Measurements from ENCODE around the gene DPP7. TPM values are rescaled to one million over a fixed set of nuclear protein-coding genes. Genes with fewer than 3 reads are reported as not detected.

Gene DPP7
- total and polyA plus RNA-seq, 12 donors, result 91.4 to 677 (median 125) TPM

DNA sequence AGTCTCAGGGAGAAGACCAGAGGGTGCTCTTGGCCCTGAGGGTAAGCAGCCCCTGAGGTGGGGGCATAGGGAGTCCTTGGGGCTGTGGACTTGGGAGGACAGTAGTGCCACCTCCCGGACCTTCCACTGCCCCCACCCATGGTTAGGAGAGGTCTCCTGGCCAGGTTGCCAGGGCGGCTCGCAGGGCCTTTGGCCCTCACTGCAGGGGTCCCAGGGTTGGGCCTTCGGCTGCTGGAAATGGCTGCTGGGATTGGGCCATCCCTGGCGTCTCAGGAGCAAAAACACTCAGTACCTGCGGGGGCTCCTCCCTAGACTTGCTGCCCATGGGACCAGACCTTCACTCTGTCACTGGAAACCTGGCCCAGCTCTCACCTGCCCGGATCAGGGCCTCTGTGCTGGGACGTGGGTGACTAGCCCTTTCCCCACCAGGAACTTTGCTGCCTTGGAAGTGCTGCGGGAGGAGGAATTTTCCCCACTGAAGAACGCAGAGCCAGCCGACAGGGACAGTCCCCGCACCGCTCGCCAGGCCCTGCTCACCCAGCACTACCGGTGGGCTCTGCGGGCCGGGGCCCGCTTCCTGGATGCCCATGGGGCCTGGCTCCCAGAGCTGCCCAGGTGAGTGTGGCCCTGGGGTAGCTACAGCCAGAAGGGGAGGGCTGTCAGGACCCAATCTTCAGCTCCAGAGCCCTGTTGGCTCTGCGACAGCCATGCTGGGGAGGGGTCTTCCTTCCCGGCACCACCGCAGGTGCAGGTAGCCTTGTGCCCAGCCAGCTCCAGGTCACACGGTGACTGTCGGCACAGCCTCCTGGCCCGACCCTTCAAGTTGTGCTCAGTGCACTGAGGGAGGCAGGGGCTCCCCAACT is 34.0 kb downstream of the DPP7 start:
- TF ChIP-seq CTCF (IDR thresholded peaks at IDR 0.05), result no peak
- intact Hi-C loops (cut with DNase I), result no loop called here
- no peak overlapping the region for H3K27ac ChIP-seq
- H3K36me3 ChIP-seq, result peaks cover 0 to 55% (median 18%) of the 10 kb centered on the region in 9 donors
- no peak overlapping the region for H3K4me3 ChIP-seq
- ATAC-seq, result no peak
- no peak for DNase-seq
- 87 to 93% methylated on average over 24 of the region's 24 CpGs for WGBS, 2 donors
- no peaks in the 10 kb centered on the region for H3K9me3 ChIP-seq
- no peaks in the 10 kb centered on the region for H3K27me3 ChIP-seq
- H3K4me1 ChIP-seq, result peaks cover 11 to 45% (median 17%) of the 10 kb centered on the region in 9 donors

DNA sequence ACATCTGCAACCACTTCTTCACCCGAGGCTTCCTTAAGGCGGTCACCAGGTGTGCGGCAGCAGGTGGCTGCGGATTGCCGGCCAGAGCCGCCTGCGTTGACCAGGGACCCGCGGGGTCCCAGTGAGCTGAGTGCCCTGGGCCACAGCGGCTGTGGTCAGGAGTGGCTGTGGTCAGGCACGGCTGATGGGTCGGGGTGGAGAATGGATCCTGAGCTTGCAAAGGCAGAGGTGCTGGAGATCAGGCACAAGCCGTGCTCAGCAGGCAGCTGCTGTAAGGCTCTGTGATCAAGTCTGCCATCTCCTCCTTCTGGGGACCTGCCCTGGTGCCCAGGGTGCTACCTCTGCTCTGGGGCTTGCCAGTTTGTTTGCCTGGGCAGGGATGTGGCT is 35.1 kb downstream of the DPP7 start:
- intact Hi-C loops (cut with DNase I), result no loop called here
- H3K4me1 ChIP-seq, result peaks cover 8 to 39% (median 13%) of the 10 kb centered on the region in 9 donors
- DNase-seq, result no peak
- no peak overlapping the region for H3K27ac ChIP-seq
- no peaks in the 10 kb centered on the region for H3K27me3 ChIP-seq
- no peak for ATAC-seq
- H3K4me3 ChIP-seq, result no peak overlapping the region
- H3K9me3 ChIP-seq, result no peaks in the 10 kb centered on the region
- WGBS, 2 donors, result 90 to 93% methylated on average over 13 of the region's 13 CpGs
- no peak for TF ChIP-seq CTCF (IDR thresholded peaks at IDR 0.05)
- H3K36me3 ChIP-seq, result peaks cover 0 to 55% (median 18%) of the 10 kb centered on the region in 9 donors

GRCh38 chr9:137078701-137079400 is 35.7 kb downstream of the DPP7 start:
- peaks cover 0 to 54% (median 18%) of the 10 kb centered on the region in 9 donors for H3K36me3 ChIP-seq
- peak overlapping the region in 8 of 10 donors; percentile 62 to 79 (median 72) for H3K4me3 ChIP-seq
- WGBS, 2 donors, result 70 to 76% methylated on average over 51 of the region's 51 CpGs
- no peak for TF ChIP-seq CTCF (IDR thresholded peaks at IDR 0.05)
- no peaks in the 10 kb centered on the region for H3K27me3 ChIP-seq
- ATAC-seq, result no peak
- no peaks in the 10 kb centered on the region for H3K9me3 ChIP-seq
- H3K4me1 ChIP-seq, result peaks cover 8 to 36% (median 13%) of the 10 kb centered on the region in 9 donors
- intact Hi-C loops (cut with DNase I), result no loop called here
- DNase-seq, result no peak
- H3K27ac ChIP-seq, result no peak overlapping the region

All from heart right ventricle (tissue), 16 donors.